Right renal pelvis (tissue), 4 donors: Measurements from ENCODE around the gene CDC14B. TPM values are rescaled to one million over a fixed set of nuclear protein-coding genes. Genes with fewer than 3 reads are reported as not detected.

Source experiments
- DNase-seq, 4 donors: peaks; one replicate each; pipeline ENCODE4 v3.0.0-alpha.2; 2013; ENCODE audit warnings: low read depth in 4 of 4, low spot score in 3 of 4, missing footprints in 1 of 4
- polyA plus RNA-seq, 4 donors: library from polyadenylated mRNA; unstranded; fragments of 120-200 nt; gene quantifications; one replicate each; pipeline ENCODE4 v1.2.1, GENCODE V29; 2013; ENCODE audit not compliant: insufficient read length in 4 of 4

CDC14B gene
- polyA plus RNA-seq, 4 donors: 25.0 to 29.8 (median 28.9) TPM

- no peak for DNase-seq
These were observed 130.1 kb downstream of the CDC14B start for GRCh38 chr9:96489482-96489979.

GRCh38 chr9:96487949-96488348, 131.7 kb downstream of the CDC14B start:
- DNase-seq: no peak

GRCh38 chr9:96487029-96487396, 132.6 kb downstream of the CDC14B start:
- no peak for DNase-seq

- DNase-seq: no peak
These were observed 133.1 kb downstream of the CDC14B start for GRCh38 chr9:96486386-96487028.

GRCh38 chr9:96485280-96485679, 134.4 kb downstream of the CDC14B start:
- DNase-seq: no peak

GRCh38 chr9:96484521-96484931, 135.1 kb downstream of the CDC14B start:
- DNase-seq: no peak

GRCh38 chr9:96483733-96484390, 135.8 kb downstream of the CDC14B start:
- DNase-seq: no peak

GRCh38 chr9:96483197-96483596, 136.4 kb downstream of the CDC14B start:
- DNase-seq: no peak

- DNase-seq: no peak
These were observed 137.2 kb downstream of the CDC14B start for GRCh38 chr9:96482476-96482875.

GRCh38 chr9:96480736-96481135, 138.9 kb downstream of the CDC14B start:
- DNase-seq: no peak

GRCh38 chr9:96478829-96479371, 140.7 kb downstream of the CDC14B start:
- no peak for DNase-seq

- no peak for DNase-seq
These were observed 143.1 kb downstream of the CDC14B start for GRCh38 chr9:96476591-96476990.

GRCh38 chr9:96476013-96476412, 143.6 kb downstream of the CDC14B start:
- DNase-seq: no peak

- no peak for DNase-seq
These were observed 151.9 kb downstream of the CDC14B start for GRCh38 chr9:96467784-96468183.

GRCh38 chr9:96464426-96464825, 155.2 kb downstream of the CDC14B start:
- DNase-seq: no peak

GRCh38 chr9:96462541-96462940, 157.1 kb downstream of the CDC14B start:
- no peak for DNase-seq

GRCh38 chr9:96461336-96461735, 158.3 kb downstream of the CDC14B start:
- DNase-seq: no peak

GRCh38 chr9:96460882-96461281, 158.8 kb downstream of the CDC14B start:
- no peak for DNase-seq

GRCh38 chr9:96460470-96460869, 159.2 kb downstream of the CDC14B start:
- DNase-seq: no peak

GRCh38 chr9:96459268-96460007, 160.2 kb downstream of the CDC14B start:
- no peak for DNase-seq

GRCh38 chr9:96458226-96458625, 161.4 kb downstream of the CDC14B start:
- no peak for DNase-seq
